Adipocyte (in vitro differentiated cells): ENCODE results near the gene KLHL33.

Experiments used
- DNase-seq: peaks from one replicate; pipeline ENCODE4 v3.0.0-alpha.2; 2015; ENCODE audit warnings: low read depth
- H3K27me3 ChIP-seq: replicated peaks from 2 replicates; pipeline ENCODE4 v1.7.0; 2013; ENCODE audit warnings: mild to moderate bottlenecking, low read length, moderate library complexity; ENCODE audit not compliant: control insufficient read depth, insufficient read depth
- H3K36me3 ChIP-seq: 2 replicates; pipeline ENCODE4 v1.7.0; 2013; ENCODE audit warnings: low read length, mild to moderate bottlenecking, moderate library complexity; ENCODE audit not compliant: control insufficient read depth, insufficient read depth, severe bottlenecking
- H3K4me1 ChIP-seq: 2 replicates; pipeline ENCODE4 v1.7.0; 2013; ENCODE audit warnings: mild to moderate bottlenecking, low read length, moderate library complexity; ENCODE audit not compliant: control insufficient read depth, insufficient read depth
- H3K4me3 ChIP-seq: 2 replicates; pipeline ENCODE4 v1.7.0; 2013; ENCODE audit warnings: mild to moderate bottlenecking, low read length, moderate library complexity
- H3K9ac ChIP-seq: 2 replicates; pipeline ENCODE4 v1.7.0; 2013; ENCODE audit warnings: mild to moderate bottlenecking, low read length, moderate library complexity
- H3K9me3 ChIP-seq: 2 replicates; pipeline ENCODE4 v1.7.0; 2013; ENCODE audit warnings: mild to moderate bottlenecking, low read length, moderate library complexity; ENCODE audit not compliant: control insufficient read depth

KLHL33 gene

DNA sequence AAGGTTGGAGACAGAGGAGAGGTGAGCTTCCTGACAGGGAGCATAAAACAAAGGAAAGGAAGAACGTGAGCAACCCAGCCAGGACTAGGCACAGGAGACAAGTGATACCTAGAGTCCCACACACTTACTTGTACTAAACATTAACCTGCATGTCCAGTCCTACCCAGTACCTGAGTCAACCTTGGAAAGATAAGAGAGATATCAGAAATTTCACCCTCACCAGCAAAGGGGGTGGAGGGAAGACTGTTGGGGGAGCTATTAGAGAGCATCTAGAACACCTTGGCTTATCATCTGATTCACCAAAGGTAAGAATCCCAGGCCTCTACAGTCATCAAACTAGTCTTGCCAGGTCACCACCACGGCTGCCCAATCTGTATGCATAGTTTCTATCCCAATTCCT is 11.1 kb downstream of the KLHL33 start:
- DNase-seq, result no peak
- Histone ChIP-seq H3K9ac (no peak overlapping the region), H3K36me3 (no peaks in the 10 kb centered on the region), H3K4me1 (no peaks in the 10 kb centered on the region), H3K27me3 (no peaks in the 10 kb centered on the region), H3K4me3 (no peak overlapping the region), H3K9me3 (no peaks in the 10 kb centered on the region)

DNA sequence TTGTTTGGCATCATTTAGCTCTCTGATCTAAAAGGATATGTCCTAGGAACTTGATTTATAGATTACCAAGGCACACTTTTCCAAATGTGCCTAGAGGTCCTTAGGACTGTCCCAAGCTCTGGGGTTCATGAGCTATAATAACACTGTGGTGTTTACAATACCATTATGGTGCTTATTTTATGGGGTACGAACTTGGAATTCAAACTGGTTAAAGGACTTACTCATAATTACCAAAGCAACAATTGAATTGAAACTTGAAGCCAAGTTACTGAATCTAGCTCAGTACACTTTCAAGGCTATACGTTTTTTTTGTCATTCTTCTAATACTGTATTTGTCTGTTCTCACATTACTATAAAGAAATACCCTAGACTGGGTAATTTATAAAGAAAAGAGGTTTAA is 13.1 kb downstream of the KLHL33 start:
- Histone ChIP-seq H3K4me3 (no peak overlapping the region), H3K9ac (no peak overlapping the region), H3K9me3 (no peaks in the 10 kb centered on the region), H3K27me3 (no peaks in the 10 kb centered on the region), H3K4me1 (peaks cover 16% of the 10 kb centered on the region), H3K36me3 (no peaks in the 10 kb centered on the region)
- no peak for DNase-seq

- no peaks in the 10 kb centered on the region for H3K27me3 ChIP-seq
- no peak for DNase-seq
- H3K9me3 ChIP-seq, result no peaks in the 10 kb centered on the region
Measured at GRCh38 chr14:20421267-20421666, 14.7 kb downstream of the KLHL33 start.

DNA sequence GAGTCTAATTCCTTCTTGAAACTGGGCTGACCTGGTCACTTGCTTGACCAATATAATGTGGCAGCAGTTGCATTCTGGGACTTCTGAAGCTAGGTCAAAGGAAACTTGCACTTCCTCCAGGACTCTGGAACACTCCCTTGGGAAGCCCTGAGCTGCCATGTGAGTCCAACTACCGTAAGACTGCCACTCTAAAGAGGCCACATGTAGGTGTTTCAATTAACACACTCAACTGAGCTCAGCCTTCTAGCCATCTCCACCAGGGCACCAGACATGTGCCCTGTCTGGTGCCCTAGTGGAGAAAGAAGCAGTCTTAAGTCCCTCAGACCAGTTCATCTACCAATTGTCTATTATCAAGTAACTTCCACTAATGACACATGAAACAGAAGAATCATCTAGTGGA is 16.5 kb downstream of the KLHL33 start:
- H3K9me3 ChIP-seq, result no peaks in the 10 kb centered on the region
- peaks cover 16% of the 10 kb centered on the region for H3K4me1 ChIP-seq
- H3K27me3 ChIP-seq, result no peaks in the 10 kb centered on the region
- no peak for DNase-seq
- no peaks in the 10 kb centered on the region for H3K36me3 ChIP-seq
- H3K9ac ChIP-seq, result no peak overlapping the region
- no peak overlapping the region for H3K4me3 ChIP-seq

More at GRCh38 chr14:20421267-20421666, 14.7 kb downstream of the KLHL33 start:
- H3K9ac ChIP-seq, result no peak overlapping the region
- H3K4me3 ChIP-seq, result no peak overlapping the region
- no peaks in the 10 kb centered on the region for H3K36me3 ChIP-seq
- H3K4me1 ChIP-seq, result peaks cover 16% of the 10 kb centered on the region

DNA sequence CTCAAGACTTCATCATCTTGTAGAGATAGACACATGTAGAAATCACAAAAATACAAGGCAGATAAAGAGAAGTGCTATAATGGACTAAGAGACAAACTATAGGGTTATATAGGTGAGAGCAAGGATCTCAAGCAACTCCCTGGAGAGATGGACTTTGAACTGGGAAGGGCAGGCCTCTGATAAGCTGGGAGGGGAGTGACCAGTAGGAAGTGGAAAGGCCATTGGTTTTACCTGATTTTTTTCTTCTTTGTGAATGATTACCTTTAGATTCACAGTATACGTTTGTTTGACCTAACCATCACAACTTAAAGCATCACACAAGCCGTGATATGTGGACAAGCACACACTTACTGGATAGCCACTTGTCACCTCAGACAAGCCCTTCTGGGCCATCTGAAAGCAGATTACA is 17.5 kb downstream of the KLHL33 start:
- H3K9me3 ChIP-seq, result no peaks in the 10 kb centered on the region
- no peaks in the 10 kb centered on the region for H3K27me3 ChIP-seq
- H3K4me1 ChIP-seq, result peaks cover 25% of the 10 kb centered on the region
- no peaks in the 10 kb centered on the region for H3K36me3 ChIP-seq
- no peak overlapping the region for H3K4me3 ChIP-seq
- no peak overlapping the region for H3K9ac ChIP-seq
- no peak for DNase-seq

DNA sequence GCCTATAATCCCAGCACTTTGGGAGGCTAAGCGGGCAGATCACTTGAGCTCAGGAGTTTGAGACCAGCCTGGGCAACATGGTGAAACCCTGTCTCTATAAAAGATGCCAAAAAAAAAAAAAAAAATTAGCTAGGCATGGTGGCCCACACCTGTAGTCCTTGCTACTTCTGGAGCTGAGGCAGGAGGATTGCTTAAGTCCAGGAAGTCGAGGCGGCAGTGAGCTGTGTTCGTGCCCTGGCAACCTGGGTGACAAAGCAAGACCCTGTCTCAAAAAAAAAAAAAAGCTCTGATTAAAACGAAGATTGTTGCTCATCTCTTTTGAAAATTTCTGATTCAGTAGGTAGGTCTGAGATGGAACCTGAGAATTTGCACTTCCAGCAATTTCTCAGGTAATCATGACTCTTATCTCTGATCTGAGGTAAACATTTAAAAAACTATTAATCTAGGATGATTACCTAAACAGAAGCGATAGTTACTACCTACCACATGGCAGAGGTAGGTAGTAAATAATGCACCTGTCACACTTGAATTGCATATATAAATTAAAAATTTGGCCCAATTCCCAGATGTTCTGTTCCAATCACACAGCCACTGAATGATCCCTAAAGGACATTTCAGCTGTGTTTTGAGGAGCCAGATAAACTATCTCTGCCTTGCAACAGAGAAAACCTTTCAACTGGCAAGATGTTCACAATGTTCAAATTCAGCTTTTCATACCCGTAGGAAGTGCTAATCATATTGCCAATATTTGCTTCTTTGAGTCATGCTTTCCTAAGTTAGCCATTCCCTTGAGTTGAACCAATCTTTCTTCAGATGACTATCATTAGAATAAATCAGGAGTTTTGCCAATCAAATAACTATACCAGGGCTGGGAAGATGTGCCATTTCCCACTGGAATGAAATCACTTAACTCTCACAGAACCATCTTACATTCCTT is 18.4 kb downstream of the KLHL33 start:
- no peak for DNase-seq
- Histone ChIP-seq H3K9me3 (no peaks in the 10 kb centered on the region), H3K4me1 (peaks cover 25% of the 10 kb centered on the region), H3K4me3 (no peak overlapping the region), H3K27me3 (no peaks in the 10 kb centered on the region), H3K9ac (no peak overlapping the region), H3K36me3 (no peaks in the 10 kb centered on the region)

DNA sequence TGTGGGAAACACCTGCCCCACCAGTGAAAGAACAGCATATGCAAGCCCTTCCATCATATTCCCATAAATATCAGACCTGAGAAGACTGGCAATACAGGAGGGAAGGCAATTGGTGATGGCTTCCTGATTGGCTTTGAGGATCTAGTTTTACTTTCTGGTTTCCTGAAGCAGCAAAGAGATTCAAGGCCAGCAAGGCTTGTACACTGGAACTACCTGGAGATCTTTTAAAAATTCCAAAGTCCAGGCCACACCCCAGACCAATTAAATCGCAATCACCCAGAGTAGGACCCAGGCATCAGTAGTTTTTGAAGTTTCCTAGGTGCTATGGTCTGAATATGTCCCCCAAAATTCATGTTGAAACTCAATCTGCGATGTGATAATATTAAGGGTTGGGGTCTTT is 19.7 kb downstream of the KLHL33 start:
- no peaks in the 10 kb centered on the region for H3K36me3 ChIP-seq
- H3K4me3 ChIP-seq, result no peak overlapping the region
- peaks cover 27% of the 10 kb centered on the region for H3K4me1 ChIP-seq
- H3K9me3 ChIP-seq, result no peaks in the 10 kb centered on the region
- DNase-seq, result no peak
- no peaks in the 10 kb centered on the region for H3K27me3 ChIP-seq
- peak overlapping the region; percentile 26 for H3K9ac ChIP-seq

DNA sequence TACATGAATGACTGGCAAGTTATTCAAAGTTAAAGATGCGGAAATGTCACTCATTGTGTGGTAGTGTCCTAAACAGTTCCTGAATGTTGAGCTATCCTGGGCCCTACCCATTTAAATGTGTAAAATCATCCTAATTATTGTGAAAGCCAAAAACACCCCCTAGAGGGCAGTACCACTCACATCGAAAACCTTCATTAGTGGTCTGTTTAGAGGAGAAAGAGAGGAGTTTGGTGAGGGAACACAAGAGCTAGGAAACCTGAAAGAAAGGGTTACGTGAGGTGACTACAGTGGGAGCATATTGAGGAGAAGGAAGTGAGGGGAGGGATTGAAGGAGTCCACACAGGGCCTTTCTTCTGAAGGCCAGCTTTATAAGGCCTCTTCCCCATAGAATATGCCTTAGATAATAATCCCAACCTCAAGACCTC is 20.2 kb downstream of the KLHL33 start:
- Histone ChIP-seq H3K9me3 (no peaks in the 10 kb centered on the region), H3K4me1 (peaks cover 27% of the 10 kb centered on the region), H3K27me3 (no peaks in the 10 kb centered on the region), H3K9ac (peak overlapping the region; percentile 26), H3K4me3 (no peak overlapping the region), H3K36me3 (no peaks in the 10 kb centered on the region)
- DNase-seq, result peak; percentile 79

GRCh38 chr14:20413744-20414082 is 22.3 kb downstream of the KLHL33 start:
- H3K36me3 ChIP-seq, result no peaks in the 10 kb centered on the region
- H3K27me3 ChIP-seq, result no peaks in the 10 kb centered on the region
- peaks cover 24% of the 10 kb centered on the region for H3K4me1 ChIP-seq
- H3K4me3 ChIP-seq, result peak overlapping the region; percentile 91
- DNase-seq, result peak; percentile 45
- no peaks in the 10 kb centered on the region for H3K9me3 ChIP-seq
- peak overlapping the region; percentile 98 for H3K9ac ChIP-seq

DNA sequence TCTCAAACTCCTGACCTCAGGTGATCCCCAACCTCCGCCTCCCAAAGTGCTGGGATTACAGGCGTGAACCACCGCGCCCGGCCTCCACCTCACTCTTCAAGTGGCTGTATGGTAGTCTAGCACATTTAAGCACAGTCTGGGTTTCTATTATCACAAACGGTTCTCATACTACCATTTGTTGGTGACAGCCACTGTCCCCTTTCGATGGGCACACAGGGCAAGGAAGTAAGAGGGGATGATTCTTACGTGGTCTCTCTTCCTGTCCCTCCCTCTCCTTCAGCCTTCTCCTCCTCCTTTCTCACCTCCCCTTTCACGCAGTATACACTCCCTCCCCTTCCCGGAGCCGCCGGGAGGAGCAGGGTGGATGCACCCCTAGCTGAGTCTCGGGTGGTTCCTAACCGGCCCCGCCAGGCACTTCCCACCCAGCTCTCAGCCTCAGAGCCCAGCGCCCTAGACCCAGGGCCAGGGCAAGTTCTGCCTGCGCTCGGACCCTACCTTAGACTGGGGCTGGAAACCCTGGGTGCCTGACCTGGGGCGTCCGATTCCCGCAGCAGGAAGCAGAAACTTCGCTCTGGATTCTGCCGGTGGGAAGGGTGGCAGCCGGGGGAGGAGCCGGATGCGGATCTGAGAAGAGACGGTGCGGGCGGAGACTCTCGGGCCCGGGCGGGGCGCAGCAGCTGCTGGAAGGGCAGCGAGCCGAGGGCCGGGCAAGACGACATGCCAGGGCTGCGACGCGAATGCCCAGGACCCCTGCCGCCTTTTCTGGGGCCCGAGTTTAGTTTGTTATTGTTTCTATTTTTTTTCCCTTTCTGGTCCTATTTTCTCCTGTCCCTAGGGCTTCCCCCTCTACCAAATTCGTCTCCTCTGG is 22.9 kb downstream of the KLHL33 start, which contains the start of gene TEP1:
Gene TEP1 (minus strand): TSS at position 626 of the 868 bp plus-strand sequence. CDS start 5,062 bp downstream, outside the sequence.
- H3K4me1 ChIP-seq, result peaks cover 20% of the 10 kb centered on the region
- H3K36me3 ChIP-seq, result peaks cover 4% of the 10 kb centered on the region
- H3K9ac ChIP-seq, result peak within 1 kb of the TSS; percentile 98
- peak; percentile 95 for DNase-seq
- H3K27me3 ChIP-seq, result no peaks in the 10 kb centered on the region
- H3K9me3 ChIP-seq, result no peaks in the 10 kb centered on the region
- peak within 1 kb of the TSS; percentile 91 for H3K4me3 ChIP-seq

DNA sequence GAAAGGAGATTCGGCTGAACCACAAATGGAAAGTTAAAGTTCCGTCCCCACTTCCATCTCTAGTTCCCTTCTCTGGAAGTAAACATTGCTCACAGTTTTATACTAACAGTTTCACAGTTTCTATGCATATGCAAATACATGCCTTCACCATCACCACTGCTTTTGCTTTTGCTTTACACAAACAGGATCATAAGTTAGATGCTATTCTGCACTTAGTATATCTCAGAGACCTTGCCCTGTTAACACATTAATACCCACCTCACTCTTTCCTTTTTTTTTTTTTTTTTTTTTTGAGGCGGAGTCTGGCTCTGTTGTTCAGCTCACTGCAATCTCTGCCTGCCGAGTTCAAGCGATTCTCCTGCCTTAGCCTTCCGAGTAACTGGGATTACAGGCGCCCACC is 23.6 kb downstream of the KLHL33 start:
- peak overlapping the region; percentile 91 for H3K4me3 ChIP-seq
- peak; percentile 50 for DNase-seq
- no peaks in the 10 kb centered on the region for H3K9me3 ChIP-seq
- H3K4me1 ChIP-seq, result peaks cover 20% of the 10 kb centered on the region
- H3K9ac ChIP-seq, result peak overlapping the region; percentile 98
- H3K36me3 ChIP-seq, result peaks cover 11% of the 10 kb centered on the region
- H3K27me3 ChIP-seq, result no peaks in the 10 kb centered on the region
